LNCAP (cell line): ENCODE measurements around the gene MID2.

Experiments
- TF ChIP-seq, protein P1 (sequence below): fragments of 450-650 bp; IDR thresholded peaks from 2 replicates; pipeline ENCODE4 v1.5.1; 2017; ENCODE audit warnings: mild to moderate bottlenecking

Gene MID2, protein sequence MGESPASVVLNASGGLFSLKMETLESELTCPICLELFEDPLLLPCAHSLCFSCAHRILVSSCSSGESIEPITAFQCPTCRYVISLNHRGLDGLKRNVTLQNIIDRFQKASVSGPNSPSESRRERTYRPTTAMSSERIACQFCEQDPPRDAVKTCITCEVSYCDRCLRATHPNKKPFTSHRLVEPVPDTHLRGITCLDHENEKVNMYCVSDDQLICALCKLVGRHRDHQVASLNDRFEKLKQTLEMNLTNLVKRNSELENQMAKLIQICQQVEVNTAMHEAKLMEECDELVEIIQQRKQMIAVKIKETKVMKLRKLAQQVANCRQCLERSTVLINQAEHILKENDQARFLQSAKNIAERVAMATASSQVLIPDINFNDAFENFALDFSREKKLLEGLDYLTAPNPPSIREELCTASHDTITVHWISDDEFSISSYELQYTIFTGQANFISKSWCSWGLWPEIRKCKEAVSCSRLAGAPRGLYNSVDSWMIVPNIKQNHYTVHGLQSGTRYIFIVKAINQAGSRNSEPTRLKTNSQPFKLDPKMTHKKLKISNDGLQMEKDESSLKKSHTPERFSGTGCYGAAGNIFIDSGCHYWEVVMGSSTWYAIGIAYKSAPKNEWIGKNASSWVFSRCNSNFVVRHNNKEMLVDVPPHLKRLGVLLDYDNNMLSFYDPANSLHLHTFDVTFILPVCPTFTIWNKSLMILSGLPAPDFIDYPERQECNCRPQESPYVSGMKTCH

DNA sequence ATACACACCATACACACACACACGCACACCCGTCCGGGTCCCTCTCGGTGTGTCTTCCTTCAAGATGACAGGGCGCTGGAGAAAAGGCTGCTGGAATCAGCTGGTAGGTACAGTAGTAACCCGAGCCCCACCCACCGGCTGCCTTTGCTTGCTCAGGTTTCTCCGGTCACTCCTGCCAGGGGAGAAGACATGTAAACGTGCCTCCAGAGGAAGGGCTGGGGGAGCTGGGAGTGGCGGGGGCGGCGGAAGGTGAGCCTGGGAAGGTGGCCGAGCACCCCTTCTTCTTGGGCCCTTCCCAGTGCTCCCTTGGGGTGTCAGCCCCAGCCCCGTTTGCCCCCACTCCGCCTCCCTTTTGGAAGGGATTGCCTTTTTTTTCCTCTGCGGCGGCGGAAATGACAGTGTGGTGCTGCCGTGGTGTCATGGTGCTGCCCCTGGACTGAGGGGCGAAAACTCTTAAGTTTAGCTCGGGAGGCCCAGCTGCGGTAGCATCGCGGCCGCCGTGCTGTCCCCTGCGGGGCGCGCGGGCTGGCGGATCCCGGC is at the start of gene MID2:
MID2 (plus strand) TSS at position 169 of the 540 bp plus-strand sequence. CDS start 561 bp downstream, outside the sequence.
- TF ChIP-seq, protein P1, sequence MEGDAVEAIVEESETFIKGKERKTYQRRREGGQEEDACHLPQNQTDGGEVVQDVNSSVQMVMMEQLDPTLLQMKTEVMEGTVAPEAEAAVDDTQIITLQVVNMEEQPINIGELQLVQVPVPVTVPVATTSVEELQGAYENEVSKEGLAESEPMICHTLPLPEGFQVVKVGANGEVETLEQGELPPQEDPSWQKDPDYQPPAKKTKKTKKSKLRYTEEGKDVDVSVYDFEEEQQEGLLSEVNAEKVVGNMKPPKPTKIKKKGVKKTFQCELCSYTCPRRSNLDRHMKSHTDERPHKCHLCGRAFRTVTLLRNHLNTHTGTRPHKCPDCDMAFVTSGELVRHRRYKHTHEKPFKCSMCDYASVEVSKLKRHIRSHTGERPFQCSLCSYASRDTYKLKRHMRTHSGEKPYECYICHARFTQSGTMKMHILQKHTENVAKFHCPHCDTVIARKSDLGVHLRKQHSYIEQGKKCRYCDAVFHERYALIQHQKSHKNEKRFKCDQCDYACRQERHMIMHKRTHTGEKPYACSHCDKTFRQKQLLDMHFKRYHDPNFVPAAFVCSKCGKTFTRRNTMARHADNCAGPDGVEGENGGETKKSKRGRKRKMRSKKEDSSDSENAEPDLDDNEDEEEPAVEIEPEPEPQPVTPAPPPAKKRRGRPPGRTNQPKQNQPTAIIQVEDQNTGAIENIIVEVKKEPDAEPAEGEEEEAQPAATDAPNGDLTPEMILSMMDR: no peak

DNA sequence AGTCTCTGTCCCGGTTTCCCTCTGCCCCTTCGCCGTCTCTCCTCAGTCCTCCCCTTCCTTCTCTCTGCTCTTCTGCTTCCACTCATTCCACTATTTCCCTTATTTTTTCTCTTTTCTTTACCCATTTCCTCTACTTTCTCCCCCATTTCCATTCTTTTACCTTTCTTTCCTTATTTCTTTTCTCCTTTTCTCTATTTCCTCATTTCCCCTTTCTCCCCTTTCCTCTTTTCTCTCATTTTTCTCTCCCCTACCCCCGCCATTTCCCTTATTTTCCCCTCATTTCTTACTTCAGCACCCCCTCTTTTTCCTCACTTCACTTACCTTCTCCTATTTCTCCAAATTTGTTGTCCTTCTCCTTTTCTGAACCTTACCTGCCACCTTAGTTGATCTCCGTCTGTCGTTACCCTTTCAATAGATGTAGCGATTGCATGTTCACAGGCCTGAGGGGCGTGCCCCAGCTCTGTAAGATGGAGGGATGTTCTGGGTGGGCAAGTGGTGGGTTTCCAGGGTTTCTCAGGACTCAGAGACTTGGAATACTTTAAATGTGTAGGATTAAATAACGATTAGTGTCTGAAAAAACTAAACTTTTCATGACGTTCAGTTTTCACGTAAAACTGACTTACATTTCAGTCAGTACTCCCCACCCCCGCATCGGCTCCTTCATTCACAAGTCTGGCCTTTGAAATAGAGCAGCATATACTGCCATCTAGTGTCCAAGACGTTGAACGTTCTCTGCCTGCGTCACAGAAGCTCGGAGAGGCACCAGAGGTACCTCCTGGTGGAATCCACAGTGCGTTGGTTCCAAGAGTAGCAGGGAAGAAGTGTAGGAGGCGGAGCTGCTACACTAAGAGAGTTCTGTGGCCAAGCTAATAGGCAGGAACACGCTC is 48.8 kb upstream of the MID2 start:
- TF ChIP-seq, protein P1: peak; percentile 55

DNA sequence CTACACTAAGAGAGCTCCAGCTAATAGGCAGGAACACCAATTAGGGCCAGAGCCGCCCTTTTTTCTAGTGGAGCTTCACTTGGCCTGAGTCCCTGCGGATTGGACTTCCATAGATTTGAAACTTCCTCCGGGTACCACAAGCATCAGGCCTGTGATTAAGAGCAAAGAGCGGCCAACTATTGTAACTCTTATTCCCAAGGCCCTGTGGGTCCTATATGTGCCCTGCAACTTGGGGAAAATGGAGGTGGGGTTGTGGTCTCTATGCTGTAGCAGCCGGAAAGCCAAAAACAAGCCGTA is 48.2 kb upstream of the MID2 start, which contains the start of gene NCBP2L:
NCBP2L (plus strand) TSS at position 198 of the 297 bp plus-strand sequence. CDS start 16,488 bp downstream, outside the sequence.
- TF ChIP-seq, protein P1: no peak

DNA sequence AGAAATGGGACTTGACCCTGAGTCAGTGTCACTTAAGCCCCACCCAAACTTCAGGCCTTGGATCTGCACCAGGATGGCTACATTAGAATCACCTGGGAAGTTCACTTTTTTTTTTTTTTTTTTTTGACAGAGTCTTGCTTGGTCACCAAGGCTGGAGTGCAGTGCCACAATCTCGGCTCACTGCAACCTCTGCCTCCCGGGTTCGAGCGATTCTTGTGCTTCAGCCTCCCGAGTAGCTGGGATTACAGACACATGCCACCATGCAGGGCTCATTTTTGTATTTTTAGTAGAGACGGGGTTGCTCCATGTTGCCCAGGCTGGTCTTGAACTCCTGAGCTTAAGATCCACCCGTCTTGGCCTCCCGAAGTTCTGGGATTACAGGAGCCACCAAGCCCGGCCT is 45.1 kb upstream of the MID2 start:
- TF ChIP-seq, protein P1: no peak

DNA sequence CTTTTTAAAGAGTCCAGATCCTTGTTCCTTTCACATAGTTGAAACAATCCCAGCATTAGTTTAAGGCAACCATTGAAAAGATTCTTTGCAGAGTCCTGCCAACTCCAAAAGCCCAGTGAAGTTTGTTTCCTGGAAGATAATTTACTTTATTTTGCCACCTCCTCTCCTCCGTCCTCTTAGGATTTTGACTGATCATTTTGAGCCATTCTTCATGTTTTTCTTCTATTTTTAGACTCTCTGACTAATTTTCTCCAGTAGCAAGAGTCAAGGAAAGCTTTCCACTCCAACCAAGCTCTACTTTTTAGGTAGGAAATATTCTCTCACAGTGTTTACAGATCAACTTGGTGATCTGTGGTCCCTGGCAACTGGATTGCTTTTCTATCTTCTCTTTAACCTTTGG is 37.8 kb upstream of the MID2 start:
- TF ChIP-seq, protein P1: no peak

DNA sequence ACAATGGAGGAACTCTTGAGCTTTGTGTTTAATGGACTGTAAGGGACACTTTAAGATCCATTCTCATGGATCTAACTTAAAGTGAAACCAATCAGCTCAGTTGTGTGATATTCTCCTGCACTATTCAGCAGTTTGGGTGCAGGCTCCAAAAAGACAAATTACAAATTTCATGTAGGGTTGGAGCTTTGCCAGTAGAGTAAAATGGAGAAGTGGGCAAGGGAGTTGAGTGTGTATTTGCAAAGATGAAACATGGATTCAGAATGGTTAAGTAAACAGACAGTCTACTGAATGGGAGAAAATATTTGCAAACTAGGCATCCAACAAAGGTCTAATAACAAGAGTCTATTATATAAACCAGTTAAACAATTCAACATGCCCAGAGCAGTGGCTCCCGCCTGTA is 21.2 kb upstream of the MID2 start:
- TF ChIP-seq, protein P1: no peak

DNA sequence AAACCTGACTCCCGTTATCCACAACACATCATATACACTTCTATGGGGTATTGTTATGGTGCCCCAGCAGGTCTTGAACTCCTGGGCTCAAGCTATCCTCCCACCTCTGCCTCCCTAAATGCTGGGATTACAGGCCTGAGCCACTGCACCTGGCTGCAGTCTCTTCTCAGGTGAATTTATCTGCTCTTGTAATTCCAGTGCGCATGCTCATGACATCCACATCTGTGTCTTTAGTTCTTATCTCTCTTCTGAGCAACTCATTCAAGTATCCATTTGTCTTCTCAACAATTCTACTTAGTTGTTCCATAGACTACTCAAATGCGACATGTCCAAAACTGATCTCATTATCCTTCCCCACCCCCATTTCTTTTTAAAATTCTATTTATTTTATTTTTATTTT is 20.5 kb upstream of the MID2 start:
- TF ChIP-seq, protein P1: no peak
